Central memory CD8-positive, alpha-beta T cell (primary cell): ENCODE measurements around the gene PEF1.

ENCODE experiments used
- ATAC-seq: fragments of 150-1000 bp; cut with Tn5 transposase; replicated peaks from 2 replicates; pipeline ENCODE4 v1.10.0; 2022; ENCODE audit warnings: mild to moderate bottlenecking, moderate FRiP score, moderate number of reproducible peaks; ENCODE audit not compliant: poor library complexity, severe bottlenecking; ENCODE audit errors: extremely low read depth
- DNase-seq, 2 donors: peaks; one replicate each; pipeline ENCODE4 v3.0.0; 2021; ENCODE audit warnings: low spot score in 2 of 2
- H3K27ac Mint-ChIP-seq: one replicate; pipeline ENCODE4 v1.8.0; 2022; ENCODE audit warnings: low read depth, mild to moderate bottlenecking, moderate library complexity, mixed read lengths
- H3K27me3 Mint-ChIP-seq: one replicate; pipeline ENCODE4 v1.8.0; 2022; ENCODE audit warnings: mixed read lengths
- H3K36me3 Mint-ChIP-seq: one replicate; pipeline ENCODE4 v1.8.0; 2022; ENCODE audit warnings: mild to moderate bottlenecking, moderate library complexity, mixed read lengths; ENCODE audit not compliant: insufficient read depth
- H3K4me1 Mint-ChIP-seq: one replicate; pipeline ENCODE4 v1.8.0; 2022; ENCODE audit warnings: mixed read lengths
- H3K4me3 Mint-ChIP-seq: one replicate; pipeline ENCODE4 v1.8.0; 2022; ENCODE audit warnings: mild to moderate bottlenecking, moderate library complexity, mixed read lengths
- H3K9me3 Mint-ChIP-seq: one replicate; pipeline ENCODE4 v1.8.0; 2022; ENCODE audit warnings: mixed read lengths

PEF1 gene

GRCh38 chr1:31644560-31645273 is at the start of gene PEF1:
Gene PEF1 (minus strand): TSS chr1:31644876. CDS start chr1:31644864, 12 bp downstream.
- DNase-seq (peak; percentile 99), ATAC-seq (peak; percentile 89)
- peak within 1 kb of the TSS; percentile 98 for H3K4me3 Mint-ChIP-seq
- peak within 1 kb of the TSS; percentile 100 for H3K27ac Mint-ChIP-seq
- H3K4me1 Mint-ChIP-seq = peaks cover 39% of the 10 kb centered on the region
- H3K36me3 Mint-ChIP-seq = peaks cover 17% of the 10 kb centered on the region
- H3K9me3 Mint-ChIP-seq = no peaks in the 10 kb centered on the region
- H3K27me3 Mint-ChIP-seq = no peaks in the 10 kb centered on the region

- DNase-seq (no peak), ATAC-seq (no peak)
- H3K9me3 Mint-ChIP-seq = no peaks in the 10 kb centered on the region
- no peak overlapping the region for H3K27ac Mint-ChIP-seq
- H3K4me3 Mint-ChIP-seq = no peak overlapping the region
- no peaks in the 10 kb centered on the region for H3K36me3 Mint-ChIP-seq
- peaks cover 12% of the 10 kb centered on the region for H3K4me1 Mint-ChIP-seq
- H3K27me3 Mint-ChIP-seq = peaks cover 24% of the 10 kb centered on the region
Observed at GRCh38 chr1:31693231-31693630, 48.6 kb upstream of the PEF1 start.

GRCh38 chr1:31691951-31692350 is 47.3 kb upstream of the PEF1 start:
- Mint-ChIP-seq H3K9me3 (no peaks in the 10 kb centered on the region), H3K4me1 (no peaks in the 10 kb centered on the region), H3K27me3 (peaks cover 36% of the 10 kb centered on the region), H3K36me3 (no peaks in the 10 kb centered on the region), H3K27ac (no peak overlapping the region), H3K4me3 (no peak overlapping the region)
- DNase-seq (no peak), ATAC-seq (no peak)

- Mint-ChIP-seq H3K36me3 (no peaks in the 10 kb centered on the region), H3K27ac (no peak overlapping the region), H3K27me3 (peaks cover 41% of the 10 kb centered on the region), H3K4me1 (no peaks in the 10 kb centered on the region), H3K9me3 (no peaks in the 10 kb centered on the region), H3K4me3 (no peak overlapping the region)
- no peak for ATAC-seq
- DNase-seq = no peak
Observed at GRCh38 chr1:31691446-31691845, 46.8 kb upstream of the PEF1 start.

- no peak overlapping the region for H3K4me3 Mint-ChIP-seq
- H3K36me3 Mint-ChIP-seq = no peaks in the 10 kb centered on the region
- no peak for ATAC-seq
Observed at GRCh38 chr1:31690921-31691320, 46.2 kb upstream of the PEF1 start.

DNA sequence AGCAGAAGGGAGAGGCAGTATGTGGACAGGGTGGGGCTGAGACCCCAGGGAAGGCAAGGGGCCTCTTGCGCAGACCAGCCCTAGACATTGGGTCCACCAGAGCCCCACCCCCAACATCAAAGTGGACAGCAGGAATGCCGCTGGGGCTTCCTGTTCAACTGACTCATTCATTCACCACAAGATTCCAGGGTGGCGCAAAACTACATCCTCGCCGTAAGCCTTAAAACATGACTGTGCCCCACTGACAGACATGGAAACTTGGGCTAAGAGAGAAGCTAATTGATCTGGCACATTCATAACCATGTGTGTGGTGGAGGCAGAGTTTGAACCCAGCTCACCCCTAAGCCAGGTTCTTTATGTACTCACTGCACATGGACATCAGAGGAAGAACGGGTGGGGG is 45.2 kb upstream of the PEF1 start:
- Mint-ChIP-seq H3K27ac (peak overlapping the region; percentile 61), H3K9me3 (no peaks in the 10 kb centered on the region), H3K27me3 (peaks cover 57% of the 10 kb centered on the region), H3K36me3 (no peaks in the 10 kb centered on the region), H3K4me1 (no peaks in the 10 kb centered on the region), H3K4me3 (no peak overlapping the region)
- DNase-seq (no peak), ATAC-seq (no peak)

More at GRCh38 chr1:31690921-31691320, 46.2 kb upstream of the PEF1 start:
- H3K4me1 Mint-ChIP-seq = no peaks in the 10 kb centered on the region
- no peak overlapping the region for H3K27ac Mint-ChIP-seq
- H3K27me3 Mint-ChIP-seq = peaks cover 46% of the 10 kb centered on the region
- no peak for DNase-seq
- H3K9me3 Mint-ChIP-seq = no peaks in the 10 kb centered on the region

DNA sequence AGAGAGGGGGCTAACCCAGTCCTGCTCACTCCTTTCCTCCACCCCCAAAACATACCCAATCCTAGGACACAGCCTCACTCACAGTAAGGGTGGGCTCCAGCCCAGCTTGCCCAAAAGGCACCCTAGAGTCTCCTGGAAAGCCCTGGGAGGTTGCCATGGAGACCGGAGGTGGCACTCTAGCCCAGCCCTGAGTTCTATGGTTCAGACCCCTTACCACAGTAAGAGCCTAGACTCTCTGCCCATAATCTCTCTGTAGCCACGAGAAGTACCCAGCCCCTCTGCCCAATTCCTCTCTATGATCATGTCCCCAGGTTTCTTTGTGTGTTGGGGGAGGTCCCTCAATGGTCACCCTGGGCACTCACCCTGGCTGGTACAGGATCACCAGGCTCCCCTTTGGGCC is 44.7 kb upstream of the PEF1 start:
- H3K27ac Mint-ChIP-seq = peak overlapping the region; percentile 61
- no peaks in the 10 kb centered on the region for H3K4me1 Mint-ChIP-seq
- H3K27me3 Mint-ChIP-seq = peaks cover 61% of the 10 kb centered on the region
- DNase-seq (no peak), ATAC-seq (no peak)
- H3K36me3 Mint-ChIP-seq = no peaks in the 10 kb centered on the region
- no peak overlapping the region for H3K4me3 Mint-ChIP-seq
- H3K9me3 Mint-ChIP-seq = no peaks in the 10 kb centered on the region

DNA sequence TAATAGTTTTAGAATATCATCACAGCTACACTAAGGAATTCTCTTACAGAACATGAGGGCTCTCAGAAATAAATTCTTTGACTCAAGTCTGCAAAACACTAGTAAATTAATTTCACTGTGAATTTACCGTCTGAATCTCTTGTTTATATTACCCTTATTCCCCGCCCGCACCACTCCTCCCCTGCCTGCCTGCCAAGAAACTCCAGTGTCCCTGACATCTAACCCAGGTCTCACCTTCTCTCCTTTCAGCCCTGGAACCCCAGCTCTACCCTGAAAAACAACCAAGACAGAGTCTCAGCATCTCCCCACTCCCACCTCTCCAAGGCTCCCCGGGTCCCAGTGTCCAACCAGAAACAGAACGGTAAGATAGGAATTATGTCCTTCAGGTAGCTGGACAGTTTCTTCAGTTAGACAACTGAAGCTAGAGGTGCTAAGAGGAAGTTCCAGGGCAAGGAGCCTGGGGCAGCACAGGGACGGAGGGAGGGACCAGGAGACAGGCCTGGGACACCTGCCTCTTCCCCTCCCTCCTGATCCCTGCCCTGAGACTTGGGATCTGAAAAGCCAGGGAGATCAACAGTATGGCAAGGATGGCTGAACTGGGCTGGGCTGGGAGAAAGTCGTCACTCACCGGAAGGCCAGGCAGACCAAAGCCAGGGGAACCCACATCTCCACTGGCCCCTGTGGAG is 43.7 kb upstream of the PEF1 start:
- Mint-ChIP-seq H3K27me3 (peaks cover 69% of the 10 kb centered on the region), H3K27ac (no peak overlapping the region), H3K9me3 (no peaks in the 10 kb centered on the region), H3K4me1 (no peaks in the 10 kb centered on the region), H3K36me3 (no peaks in the 10 kb centered on the region), H3K4me3 (no peak overlapping the region)
- ATAC-seq = no peak
- DNase-seq = no peak

DNA sequence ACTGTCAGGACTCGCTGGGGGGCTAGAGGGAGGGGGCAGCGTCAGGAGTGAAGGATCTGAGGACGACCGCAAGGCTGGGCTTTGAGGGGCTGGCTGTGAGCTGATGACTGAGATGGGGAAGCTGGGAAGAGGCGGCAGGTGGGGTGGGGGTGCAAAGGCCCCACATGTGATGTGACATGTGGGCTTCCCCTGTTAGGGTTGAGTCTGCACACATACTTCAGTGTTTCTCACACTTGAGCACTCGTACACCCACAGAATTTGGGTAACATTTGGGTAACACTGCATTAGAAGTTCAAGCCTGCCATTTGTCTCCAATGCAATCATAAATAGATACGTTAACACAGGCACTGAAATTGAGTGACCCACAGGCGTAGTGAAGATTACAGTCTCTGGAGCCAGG is 42.9 kb upstream of the PEF1 start:
- H3K4me3 Mint-ChIP-seq = no peak overlapping the region
- DNase-seq = no peak
- no peak overlapping the region for H3K27ac Mint-ChIP-seq
- H3K9me3 Mint-ChIP-seq = no peaks in the 10 kb centered on the region
- ATAC-seq = no peak
- no peaks in the 10 kb centered on the region for H3K36me3 Mint-ChIP-seq
- no peaks in the 10 kb centered on the region for H3K4me1 Mint-ChIP-seq
- H3K27me3 Mint-ChIP-seq = peaks cover 69% of the 10 kb centered on the region

- ATAC-seq (no peak), DNase-seq (no peak)
- Mint-ChIP-seq H3K27me3 (peaks cover 62% of the 10 kb centered on the region), H3K9me3 (no peaks in the 10 kb centered on the region), H3K4me3 (no peak overlapping the region), H3K36me3 (no peaks in the 10 kb centered on the region), H3K4me1 (no peaks in the 10 kb centered on the region), H3K27ac (no peak overlapping the region)
Observed at GRCh38 chr1:31685795-31686194, 41.1 kb upstream of the PEF1 start.

- DNase-seq (no peak), ATAC-seq (no peak)
- Mint-ChIP-seq H3K36me3 (no peaks in the 10 kb centered on the region), H3K27me3 (peaks cover 52% of the 10 kb centered on the region), H3K27ac (no peak overlapping the region), H3K9me3 (no peaks in the 10 kb centered on the region), H3K4me1 (no peaks in the 10 kb centered on the region), H3K4me3 (no peak overlapping the region)
Observed at GRCh38 chr1:31683997-31684396, 39.3 kb upstream of the PEF1 start.

DNA sequence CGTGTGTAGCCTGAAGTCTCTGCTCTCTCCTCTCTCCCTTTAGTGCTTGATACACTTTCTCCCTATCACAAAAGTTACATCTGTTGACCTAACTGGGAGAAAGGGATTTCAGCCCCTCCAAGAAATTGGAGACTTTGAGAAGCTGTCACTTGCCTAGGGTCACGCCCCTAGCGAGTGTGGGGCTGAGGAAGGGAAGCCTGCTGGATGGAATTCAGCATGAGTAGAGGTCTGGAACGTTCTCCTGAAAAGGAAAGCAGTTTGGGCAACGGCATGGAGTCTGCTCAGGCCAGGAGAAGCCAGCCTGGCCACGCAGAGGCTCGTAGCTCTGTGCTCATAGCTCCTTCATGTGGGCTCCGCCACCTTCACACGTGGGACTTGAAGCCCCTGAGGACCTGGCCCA is 36.7 kb upstream of the PEF1 start:
- no peak overlapping the region for H3K4me3 Mint-ChIP-seq
- no peak overlapping the region for H3K27ac Mint-ChIP-seq
- H3K4me1 Mint-ChIP-seq = no peaks in the 10 kb centered on the region
- H3K36me3 Mint-ChIP-seq = no peaks in the 10 kb centered on the region
- H3K27me3 Mint-ChIP-seq = peaks cover 38% of the 10 kb centered on the region
- ATAC-seq (no peak), DNase-seq (no peak)
- no peaks in the 10 kb centered on the region for H3K9me3 Mint-ChIP-seq

- Mint-ChIP-seq H3K9me3 (no peaks in the 10 kb centered on the region), H3K27ac (no peak overlapping the region), H3K27me3 (peaks cover 34% of the 10 kb centered on the region), H3K36me3 (peaks cover 2% of the 10 kb centered on the region), H3K4me3 (no peak overlapping the region), H3K4me1 (no peaks in the 10 kb centered on the region)
- DNase-seq (no peak), ATAC-seq (no peak)
Observed at GRCh38 chr1:31679676-31680230, 35.1 kb upstream of the PEF1 start.
